H1 (cell line): ENCODE data around the gene ZNF709. TPM values are rescaled to one million over a fixed set of nuclear protein-coding genes. Genes with fewer than 3 reads are reported as not detected.
A peak's percentile ranks its signal among the peaks of the same experiment; 100 is the strongest.
"Not testable (repeated sequence)": the region's sequence is repeated elsewhere in the genome, so short reads cannot be mapped to it uniquely, and the experiment has no call there.

Experiments used
- CTCF ChIA-PET: fragments of 300-600 bp; sonication (Branson Sonifier 250); formaldehyde crosslinking; loops from one replicate; lab custom pipeline; 2021; ENCODE audit not compliant: partially characterized antibody; lab: Charles Lee
- POLR2A ChIA-PET: fragments of 300-600 bp; sonication (Branson Sonifier 250); formaldehyde crosslinking; loops from one replicate; lab custom pipeline; 2021; ENCODE audit warnings: inconsistent platforms; ENCODE audit not compliant: partially characterized antibody; lab: Charles Lee
- DNase-seq, 2 experiments: peaks; one replicate each; pipeline versions ENCODE4 v3.0.0 to v3.0.0-alpha.2; 2010 to 2022; ENCODE audit warnings: low spot score in 2 of 2, low read depth in 1 of 2, mixed read lengths in 1 of 2
- FAIRE-seq: peaks from 2 replicates; lab custom pipeline; 2011; peaks lifted over from hg19 to GRCh38; lab: Jason Lieb, UNC
- H2AFZ ChIP-seq: 2 replicates; pipeline ENCODE4 v1.8.1; 2012; ENCODE audit warnings: low read length, inconsistent platforms
- H2AK5ac ChIP-seq: 2 replicates; pipeline ENCODE4 v1.6.1; 2013; ENCODE audit warnings: low read depth, low read length
- H2BK120ac ChIP-seq: replicated peaks from 2 replicates; pipeline ENCODE3; 2013; ENCODE audit warnings: low read depth, low read length, inconsistent platforms
- H2BK12ac ChIP-seq: 2 replicates; pipeline ENCODE4 v1.6.1; 2013; ENCODE audit warnings: low read depth, low read length
- H2BK15ac ChIP-seq: 2 replicates; pipeline ENCODE4 v1.6.1; 2013; ENCODE audit warnings: low read length
- H2BK20ac ChIP-seq: 2 replicates; pipeline ENCODE4 v1.6.1; 2013; ENCODE audit warnings: low read length
- H2BK5ac ChIP-seq: 2 replicates; pipeline ENCODE4 v1.6.1; 2013; ENCODE audit warnings: low read depth, low read length
- H3K14ac ChIP-seq: 2 replicates; pipeline ENCODE4 v1.6.1; 2013; ENCODE audit warnings: inconsistent platforms; ENCODE audit not compliant: insufficient read length
- H3K18ac ChIP-seq: 2 replicates; pipeline ENCODE4 v1.6.1; 2013; ENCODE audit warnings: low read length; ENCODE audit errors: extremely low read depth
- H3K23ac ChIP-seq: 2 replicates; pipeline ENCODE4 v1.6.1; 2013; ENCODE audit warnings: inconsistent platforms; ENCODE audit not compliant: insufficient read length
- H3K23me2 ChIP-seq: 2 replicates; pipeline ENCODE4 v1.6.1; 2013; ENCODE audit warnings: low read depth, low read length
- H3K27ac ChIP-seq: 2 replicates; pipeline ENCODE4 v1.6.1; 2011; ENCODE audit warnings: low read depth, low read length, inconsistent platforms
- H3K27me3 ChIP-seq, 4 experiments: replicated peaks in 1 of 4; 1 replicate in 1 of 4; 2 replicates in 3 of 4; pipeline versions ENCODE4 v1.6.1 to v1.8.1; 2011 to 2013; ENCODE audit warnings: low read length in 3 of 4, mild to moderate bottlenecking in 3 of 4, inconsistent platforms in 2 of 4, mixed read lengths in 2 of 4, moderate library complexity in 1 of 4; ENCODE audit not compliant: control insufficient read depth in 3 of 4, insufficient read depth in 3 of 4; ENCODE audit errors: extremely low read depth in 1 of 4
- H3K36me3 ChIP-seq, 4 experiments: 2 replicates each; pipeline versions ENCODE4 v1.6.1 to v1.8.1; 2011 to 2013; ENCODE audit warnings: mild to moderate bottlenecking in 4 of 4, low read length in 3 of 4, moderate library complexity in 2 of 4, control low read depth in 1 of 4, inconsistent platforms in 1 of 4; ENCODE audit not compliant: insufficient read depth in 4 of 4, control insufficient read depth in 2 of 4
- H3K4ac ChIP-seq: replicated peaks from 2 replicates; pipeline ENCODE3; 2013; ENCODE audit warnings: low read length, low read depth, mixed read lengths, inconsistent platforms; ENCODE audit not compliant: insufficient read length
- H3K4me1 ChIP-seq, 4 experiments: replicated peaks in 1 of 4; 1 replicate in 1 of 4; 2 replicates in 3 of 4; pipeline versions ENCODE4 v1.6.1 to v1.8.1; 2011 to 2013; ENCODE audit warnings: low read length in 3 of 4, inconsistent platforms in 2 of 4, mixed read lengths in 1 of 4; ENCODE audit not compliant: insufficient read depth in 4 of 4, control insufficient read depth in 3 of 4
- H3K4me2 ChIP-seq, 2 experiments: 2 replicates each; pipeline versions ENCODE4 v1.6.1 to v1.8.1; 2011 to 2013; ENCODE audit warnings: low read depth in 2 of 2, low read length in 2 of 2, control low read depth in 1 of 2, inconsistent platforms in 1 of 2, mild to moderate bottlenecking in 1 of 2; ENCODE audit not compliant: insufficient read depth in 1 of 2
- H3K4me3 ChIP-seq, 4 experiments: fragments of 200-600, 300-600 bp in 1 of 4; sonication (generic), shearing (Covaris generic), sonication (Bioruptor Twin) in 1 of 4; 2 replicates each; pipeline versions ENCODE4 v1.5.1 to v1.8.1; 2011 to 2016; ENCODE audit warnings: low read length in 4 of 4, low read depth in 3 of 4, control low read depth in 2 of 4, inconsistent platforms in 2 of 4, mild to moderate bottlenecking in 2 of 4, mixed read lengths in 1 of 4, moderate library complexity in 1 of 4; ENCODE audit not compliant: insufficient read depth in 2 of 4; ENCODE audit errors: extremely low read depth in 1 of 4
- H3K56ac ChIP-seq: replicated peaks from 2 replicates; pipeline ENCODE3; 2013; ENCODE audit warnings: low read depth, mild to moderate bottlenecking, mixed read lengths, low read length, inconsistent platforms; ENCODE audit not compliant: insufficient read length
- H3K79me1 ChIP-seq: 2 replicates; pipeline ENCODE4 v1.6.1; 2013; ENCODE audit warnings: low read depth, low read length, control low read depth
- H3K79me2 ChIP-seq, 2 experiments: 2 replicates each; pipeline versions ENCODE4 v1.6.1 to v1.8.1; 2012 to 2013; ENCODE audit warnings: low read length in 2 of 2, mild to moderate bottlenecking in 2 of 2, inconsistent platforms in 1 of 2; ENCODE audit not compliant: insufficient read depth in 2 of 2, control insufficient read depth in 1 of 2
- H3K9ac ChIP-seq, 4 experiments: replicated peaks in 1 of 4; 1 replicate in 1 of 4; 2 replicates in 3 of 4; pipeline versions ENCODE4 v1.6.1 to v1.8.1; 2011 to 2013; ENCODE audit warnings: low read depth in 3 of 4, low read length in 3 of 4, control low read depth in 2 of 4, mild to moderate bottlenecking in 2 of 4, moderate library complexity in 2 of 4, inconsistent platforms in 1 of 4; ENCODE audit errors: extremely low read depth in 1 of 4
- H3K9me3 ChIP-seq, 2 experiments: 2 replicates each; pipeline versions ENCODE4 v1.6.1 to v1.8.1; 2012 to 2013; ENCODE audit warnings: mild to moderate bottlenecking in 2 of 2, moderate library complexity in 2 of 2, control low read depth in 1 of 2, inconsistent platforms in 1 of 2, low read depth in 1 of 2, low read length in 1 of 2, mixed read lengths in 1 of 2; ENCODE audit not compliant: insufficient read depth in 2 of 2
- H4K20me1 ChIP-seq, 2 experiments: replicated peaks in 1 of 2; 2 replicates each; pipeline versions ENCODE3 to v1.8.1; 2011 to 2013; ENCODE audit warnings: inconsistent platforms in 2 of 2, low read length in 2 of 2, mild to moderate bottlenecking in 1 of 2; ENCODE audit not compliant: insufficient read depth in 2 of 2, control insufficient read depth in 1 of 2
- H4K5ac ChIP-seq: 2 replicates; pipeline ENCODE4 v1.6.1; 2013; ENCODE audit warnings: low read length, low read depth, mixed read lengths, inconsistent platforms; ENCODE audit not compliant: insufficient read length
- H4K8ac ChIP-seq: 2 replicates; pipeline ENCODE4 v1.8.0; 2013; ENCODE audit warnings: mild to moderate bottlenecking, moderate library complexity, low read length, inconsistent platforms; ENCODE audit not compliant: insufficient read depth; ENCODE audit errors: extremely low read depth
- H4K91ac ChIP-seq: replicated peaks from 2 replicates; pipeline ENCODE3; 2013; ENCODE audit warnings: low read length, mixed read lengths, inconsistent platforms; ENCODE audit not compliant: insufficient read length
- ZNF274 ChIP-seq: IDR thresholded peaks from 2 replicates; pipeline ENCODE4 v1.7.0; 2012; ENCODE audit warnings: low read length, borderline replicate concordance; ENCODE audit errors: extremely low read depth
- WGBS, 2 experiments: shearing (Covaris generic) in 1 of 2; methylation state at CpG; one replicate each; pipeline versions ENCODE4 v1.1.6 to v1.1.7; 2013 to 2015; ENCODE audit warnings: low lambda C conversion rate in 2 of 2, mixed read lengths in 2 of 2, inconsistent platforms in 1 of 2, low coverage in 1 of 2, missing lambda C conversion rate in 1 of 2; ENCODE audit not compliant: insufficient replicate concordance in 2 of 2, insufficient coverage in 1 of 2, insufficient read length in 1 of 2; ENCODE audit errors: extremely low coverage in 1 of 2, missing lambda C conversion rate in 1 of 2; 5-methylcytosine and 5-hydroxymethylcytosine counted together
- polyA plus RNA-seq, 7 experiments: library from polyadenylated mRNA; depleted of rRNA in 3 of 7; stranded (reverse) in 5 of 7; unstranded in 2 of 7; fragments of >200 nt in 5 of 7; fragments of 200-250 nt in 2 of 7; gene quantifications; 1 replicate in 5 of 7; 2 replicates in 1 of 7; 4 replicates in 1 of 7; pipeline versions ENCODE4 v1.2.1 to v1.2.3, GENCODE V29; 2011 to 2013; ENCODE audit warnings: missing spikeins in 2 of 7, mixed read lengths in 2 of 7
- total RNA-seq: library from RNA; stranded (reverse); fragmentation: NEBNext Ultra II Directional; extraction: Animal tissue kit (Norgen Biotek cat#: 25700); gene quantifications from 2 replicates; pipeline ENCODE4 v1.2.1, GENCODE V29; 2021

Gene ZNF709
- total and polyA plus RNA-seq, 2 of the 8 experiments (the other 6 are each of a cell fraction or from before 2014, with no cell fraction given) = 1.3 to 2.2 TPM

DNA sequence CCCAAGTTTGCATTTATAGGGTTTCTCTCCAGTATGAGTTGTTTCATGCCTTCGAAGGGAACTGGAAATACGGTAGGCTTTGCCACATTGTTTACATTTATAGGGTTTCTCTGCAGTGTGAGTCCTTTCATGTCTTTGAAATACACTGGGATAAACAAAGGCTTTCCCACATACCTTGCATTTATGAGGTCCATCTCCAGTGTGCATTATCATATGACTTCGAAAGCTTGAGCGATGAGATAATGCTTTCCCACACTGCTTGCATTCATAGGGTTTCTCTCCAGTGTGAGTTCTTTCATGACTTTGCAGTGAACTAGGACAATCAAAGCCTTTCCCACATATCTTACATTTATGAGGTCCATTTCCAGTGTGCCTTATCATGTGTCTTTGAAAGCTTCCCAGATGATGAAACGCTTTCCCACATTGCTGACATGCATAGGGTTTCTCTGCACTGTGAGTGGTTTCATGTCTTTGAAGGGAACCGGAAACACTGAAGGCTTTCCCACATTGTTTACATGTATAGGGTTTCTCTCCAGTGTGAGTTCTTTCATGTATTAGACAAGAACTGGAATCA, 53.8 kb downstream of the ZNF709 start:
- H3K4ac ChIP-seq, H2BK20ac ChIP-seq, H2BK12ac ChIP-seq, H2BK120ac ChIP-seq, H3K23ac ChIP-seq, H3K79me1 ChIP-seq, DNase-seq, H3K14ac ChIP-seq, H3K9ac ChIP-seq, H3K4me1 ChIP-seq, H3K18ac ChIP-seq, H4K8ac ChIP-seq, H3K4me2 ChIP-seq, H3K56ac ChIP-seq, CTCF ChIA-PET, H2BK5ac ChIP-seq, H3K23me2 ChIP-seq, H4K91ac ChIP-seq, H2AK5ac ChIP-seq, POLR2A ChIA-PET, H4K5ac ChIP-seq, FAIRE-seq, H2BK15ac ChIP-seq, H3K27ac ChIP-seq, H3K4me3 ChIP-seq, H4K20me1 ChIP-seq, H3K27me3 ChIP-seq, H3K79me2 ChIP-seq, H2AFZ ChIP-seq: not testable (repeated sequence)
- 94% methylated on average over 6 of the region's 6 CpGs; no CpG with 5 or more reads in 1 of the 2 experiments for WGBS, 2 experiments
- H3K36me3 ChIP-seq = peaks cover 3 to 38% (median 22%) of the 10 kb centered on the region in 4 experiments; a peak in 7 of 8 replicates
- TF ChIP-seq ZNF274 = peak; percentile 56; the same call in 1 of the 2 replicates
- H3K9me3 ChIP-seq = peaks cover 15 to 17% of the 10 kb centered on the region in 2 experiments
